GM21423 (cell line): ENCODE measurements around the gene TMEM187.

ENCODE experiments used
- ATAC-seq: cut with Tn5 transposase; IDR thresholded peaks from one replicate; pipeline ENCODE4 v1.9.1; 2021; ENCODE audit warnings: mild to moderate bottlenecking, moderate library complexity; ENCODE audit not compliant: unreplicated experiment

The TMEM187 gene

GRCh38 chrX:153972368-153973126, at the start of gene TMEM187:
Gene TMEM187 (plus strand): TSS chrX:153972754. CDS start chrX:153982063, 9,309 bp downstream.
- ATAC-seq, result peak; percentile 43

GRCh38 chrX:153922932-153923857, 49.4 kb upstream of the TMEM187 start:
- no peak for ATAC-seq

DNA sequence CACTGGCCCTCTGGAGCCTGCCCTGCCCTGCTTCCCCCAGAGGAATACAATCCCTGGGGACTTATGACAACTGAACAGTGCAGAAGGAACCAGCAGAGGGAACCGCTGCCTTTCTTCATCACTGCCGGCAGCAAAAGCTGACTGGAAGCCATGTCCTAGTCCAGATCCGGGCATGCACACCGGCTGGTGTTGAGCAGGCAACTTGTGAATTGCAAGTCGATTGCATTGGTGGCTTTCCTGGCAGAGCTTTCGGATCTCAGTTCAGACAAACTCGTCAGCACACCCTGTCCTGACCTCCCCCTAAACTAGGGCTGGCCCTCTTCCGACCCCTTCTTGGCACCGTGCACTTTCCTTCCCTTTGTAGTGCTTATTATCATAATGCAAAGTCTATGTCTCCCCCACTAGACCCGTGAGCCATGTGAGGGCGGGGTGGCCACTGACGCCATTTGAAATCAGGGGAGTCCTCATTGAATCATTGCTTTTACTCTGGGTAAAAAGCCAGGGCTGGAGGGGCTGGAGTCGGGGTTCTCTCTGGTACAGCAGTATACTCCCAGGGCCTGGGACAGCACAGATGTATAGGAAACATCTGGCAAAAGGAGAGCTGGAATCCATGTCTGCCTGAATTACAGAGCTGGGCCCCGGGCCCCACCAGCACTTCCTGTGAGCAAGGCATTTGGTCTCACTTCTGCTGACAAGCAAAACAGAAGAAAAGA, 48.2 kb upstream of the TMEM187 start:
- no peak for ATAC-seq

DNA sequence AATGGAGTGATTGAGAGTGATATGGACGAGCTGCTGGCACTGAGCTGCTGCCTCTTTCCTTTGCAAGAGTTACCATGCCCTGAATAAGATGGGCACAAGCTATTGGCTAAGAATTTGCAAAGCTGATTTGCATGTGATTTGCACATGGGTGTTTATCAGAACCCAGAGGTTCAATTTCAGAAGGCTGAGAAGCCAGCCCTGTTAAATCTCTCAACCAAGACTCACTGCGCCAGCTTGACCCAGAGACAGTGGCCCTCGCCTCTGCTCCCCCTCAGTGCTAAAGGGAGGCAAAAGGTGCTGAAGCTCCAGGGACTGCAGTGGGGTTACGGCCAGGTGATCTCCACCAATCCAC, 47.2 kb upstream of the TMEM187 start:
- ATAC-seq, result no peak

GRCh38 chrX:153925739-153926551, 46.6 kb upstream of the TMEM187 start, which contains the start of gene ARHGAP4:
Gene ARHGAP4 (minus strand): TSS chrX:153926264. CDS start chrX:153926202, 62 bp downstream.
- ATAC-seq, result no peak

GRCh38 chrX:153926552-153926857, 46.0 kb upstream of the TMEM187 start:
- peak; percentile 0 for ATAC-seq

- ATAC-seq, result peak; percentile 42
These were observed 45.5 kb upstream of the TMEM187 start for GRCh38 chrX:153926858-153927671.

- ATAC-seq, result no peak
These were observed 45.0 kb upstream of the TMEM187 start for GRCh38 chrX:153927672-153927921.

- ATAC-seq, result peak; percentile 66
These were observed 44.4 kb upstream of the TMEM187 start for GRCh38 chrX:153927922-153928760.

DNA sequence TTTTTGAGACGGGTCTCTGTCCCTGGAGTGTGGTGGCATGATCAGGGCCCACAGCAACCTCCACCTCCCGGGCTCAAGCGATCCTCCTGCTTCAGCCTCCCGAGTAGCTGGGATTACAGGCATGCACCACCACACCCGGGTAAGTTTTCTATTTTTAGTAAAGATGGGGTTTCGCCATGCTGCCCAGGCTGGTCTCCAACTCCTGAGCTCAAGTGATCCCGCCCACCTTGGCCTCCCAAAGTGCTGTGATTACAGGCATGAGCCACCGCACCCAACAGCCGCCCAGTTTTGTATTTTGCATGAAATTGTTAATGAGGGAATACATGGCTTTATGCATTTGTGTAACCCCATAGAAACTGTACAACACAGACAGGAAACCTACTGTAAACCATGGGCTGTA, 43.7 kb upstream of the TMEM187 start:
- no peak for ATAC-seq

DNA sequence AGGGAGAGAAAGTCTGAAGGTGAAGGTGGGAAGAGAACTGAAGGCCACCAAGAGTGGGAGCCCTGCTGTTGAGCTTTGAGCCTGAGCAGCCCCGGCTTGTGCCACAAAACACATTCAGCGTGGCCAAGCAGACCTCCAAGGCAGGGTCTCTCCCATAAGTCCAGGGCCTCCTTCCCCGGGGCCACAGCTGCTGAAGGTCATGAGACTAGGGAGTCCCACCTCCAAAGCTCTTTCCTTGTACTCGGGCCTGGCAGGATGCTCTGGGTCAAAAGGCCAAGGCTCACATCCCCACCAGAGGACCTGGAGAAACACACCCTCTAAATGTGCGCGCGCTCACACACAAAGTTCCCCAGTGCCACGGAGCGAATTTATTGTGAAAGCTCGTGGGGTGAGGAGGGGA, 43.0 kb upstream of the TMEM187 start:
- no peak for ATAC-seq

- ATAC-seq, result no peak
These were observed 42.3 kb upstream of the TMEM187 start for GRCh38 chrX:153930011-153930910.

GRCh38 chrX:153931151-153931550, 41.4 kb upstream of the TMEM187 start:
- ATAC-seq, result no peak

- ATAC-seq, result no peak
These were observed 40.8 kb upstream of the TMEM187 start for GRCh38 chrX:153931748-153932147.

DNA sequence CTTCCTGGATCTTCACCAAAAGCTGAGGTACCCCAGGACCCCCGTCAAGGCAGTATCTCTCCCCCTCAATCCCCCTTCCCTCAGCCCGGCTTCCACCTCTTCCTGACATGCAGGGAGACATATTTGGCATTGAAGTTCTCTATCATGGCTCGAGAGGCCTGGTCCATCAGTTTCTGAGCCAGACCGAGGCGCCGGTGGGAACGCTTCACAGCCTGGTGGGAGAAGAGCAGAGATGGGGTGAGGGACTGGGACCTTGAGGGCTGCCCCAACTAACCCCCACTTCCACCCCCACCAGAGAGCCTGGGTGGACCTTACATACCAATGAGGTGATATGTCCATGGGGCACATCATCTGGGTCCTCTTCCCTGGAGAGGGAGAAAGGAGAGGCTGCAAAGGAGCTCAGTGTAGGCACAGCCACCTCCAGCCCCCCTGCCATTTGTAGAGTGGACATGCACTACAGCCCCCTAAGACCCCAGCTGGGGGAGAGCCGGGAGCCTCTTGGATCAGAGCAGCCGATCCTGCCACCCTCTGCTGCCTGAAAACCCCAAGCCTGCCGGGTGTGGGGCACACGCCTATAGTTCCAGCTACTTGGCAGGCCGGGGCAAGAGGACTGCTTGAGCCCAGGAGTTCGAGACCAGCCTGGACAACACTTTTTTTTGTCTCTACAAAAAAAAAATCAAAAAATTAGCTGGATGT, 40.2 kb upstream of the TMEM187 start:
- ATAC-seq, result no peak

- no peak for ATAC-seq
These were observed 38.8 kb upstream of the TMEM187 start for GRCh38 chrX:153933748-153934147.

DNA sequence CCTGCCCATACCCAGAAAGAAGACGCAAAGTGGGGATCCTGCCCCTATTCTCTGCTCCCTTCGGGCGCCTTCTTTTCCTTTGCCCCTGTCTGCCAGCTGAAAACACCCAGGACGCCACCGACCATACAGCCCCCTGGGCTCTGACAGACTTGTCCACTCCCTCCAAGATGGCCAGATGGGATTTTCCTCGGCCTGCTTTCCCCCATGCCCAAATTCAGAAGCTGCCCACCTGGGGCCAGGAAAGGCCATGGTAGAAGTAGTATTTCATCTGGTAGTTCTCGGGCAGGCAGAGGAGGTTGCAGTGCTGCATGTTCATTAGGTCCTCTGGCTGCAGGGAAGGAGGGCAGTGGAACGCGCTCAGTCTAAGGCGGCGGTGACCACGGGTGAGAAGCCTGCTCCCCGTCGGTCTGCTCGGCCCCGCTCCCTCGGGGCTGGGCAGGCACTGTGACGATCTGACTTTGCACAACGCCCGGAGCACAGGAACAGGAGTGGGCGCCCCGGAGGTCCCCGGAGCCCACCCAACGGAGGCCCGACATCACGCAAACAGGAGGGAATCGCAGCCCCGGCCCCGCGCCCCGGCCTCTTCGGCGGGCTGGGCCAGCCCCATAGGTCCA, 38.3 kb upstream of the TMEM187 start:
- peak; percentile 6 for ATAC-seq
